GM21737 (cell line): Measurements from ENCODE around the gene ATP6V1D.
A peak's percentile ranks its signal among the peaks of the same experiment; 100 is the strongest.
"Not testable (repeated sequence)": the region's sequence is repeated elsewhere in the genome, so short reads cannot be mapped to it uniquely, and the experiment has no call there.

Experiments
- ATAC-seq: cut with Tn5 transposase; IDR thresholded peaks from one replicate; pipeline ENCODE4 v1.9.1; 2021; ENCODE audit warnings: mild to moderate bottlenecking, moderate library complexity; ENCODE audit not compliant: unreplicated experiment

Gene ATP6V1D

GRCh38 chr14:67359775-67360469 lies at the start of gene ATP6V1D, which contains the start of gene EIF2S1:
Gene ATP6V1D (minus strand): TSS chr14:67359804. CDS start chr14:67359698, 106 bp downstream.
Gene EIF2S1 (plus strand): TSS chr14:67360328. CDS start chr14:67364768, 4,440 bp downstream.
- ATAC-seq: peak; percentile 90

GRCh38 chr14:67408122-67408801 lies 48.7 kb upstream of the ATP6V1D start:
- ATAC-seq: not testable (repeated sequence)

GRCh38 chr14:67405771-67406170 lies 46.2 kb upstream of the ATP6V1D start:
- ATAC-seq: no peak

- no peak for ATAC-seq
These were observed 40.8 kb upstream of the ATP6V1D start for GRCh38 chr14:67400434-67400833.

- ATAC-seq: no peak
These were observed 37.9 kb upstream of the ATP6V1D start for GRCh38 chr14:67397536-67397935.

GRCh38 chr14:67396381-67396970 lies 36.9 kb upstream of the ATP6V1D start:
- ATAC-seq: no peak

GRCh38 chr14:67395876-67396189 lies 36.2 kb upstream of the ATP6V1D start:
- no peak for ATAC-seq

GRCh38 chr14:67395086-67395875 lies 35.7 kb upstream of the ATP6V1D start:
- no peak for ATAC-seq

GRCh38 chr14:67393689-67394088 lies 34.1 kb upstream of the ATP6V1D start:
- ATAC-seq: no peak

GRCh38 chr14:67392800-67393199 lies 33.2 kb upstream of the ATP6V1D start:
- ATAC-seq: no peak

GRCh38 chr14:67392123-67392522 lies 32.5 kb upstream of the ATP6V1D start:
- ATAC-seq: no peak

GRCh38 chr14:67391268-67391667 lies 31.7 kb upstream of the ATP6V1D start:
- ATAC-seq: no peak

GRCh38 chr14:67389811-67390534 lies 30.4 kb upstream of the ATP6V1D start:
- no peak for ATAC-seq

- ATAC-seq: no peak
These were observed 29.7 kb upstream of the ATP6V1D start for GRCh38 chr14:67389275-67389674.

- no peak for ATAC-seq
These were observed 27.6 kb upstream of the ATP6V1D start for GRCh38 chr14:67387195-67387594.

GRCh38 chr14:67385618-67386017 lies 26.0 kb upstream of the ATP6V1D start:
- no peak for ATAC-seq

- ATAC-seq: no peak
These were observed 25.5 kb upstream of the ATP6V1D start for GRCh38 chr14:67385120-67385519.

- no peak for ATAC-seq
These were observed 18.3 kb upstream of the ATP6V1D start for GRCh38 chr14:67377916-67378315.

- ATAC-seq: no peak
These were observed 13.7 kb upstream of the ATP6V1D start for GRCh38 chr14:67373347-67373746.

GRCh38 chr14:67372833-67373232 lies 13.2 kb upstream of the ATP6V1D start:
- ATAC-seq: no peak
